Kidney epithelial cell (primary cell): Measurements from ENCODE around the gene DLGAP1. TPM values are rescaled to one million over a fixed set of nuclear protein-coding genes. Genes with fewer than 3 reads are reported as not detected.

Source experiments
- DNase-seq: peaks from one replicate; pipeline ENCODE4 v3.0.0-alpha.2; 2010; ENCODE audit warnings: low read depth
- H3K27me3 ChIP-seq: 2 replicates; pipeline ENCODE4 v1.6.0; 2011; ENCODE audit warnings: low read length; ENCODE audit not compliant: control insufficient read depth, insufficient read depth
- H3K36me3 ChIP-seq: 2 replicates; pipeline ENCODE4 v1.5.1; 2011; ENCODE audit warnings: low read length; ENCODE audit not compliant: control insufficient read depth, insufficient read depth
- H3K4me3 ChIP-seq: 2 replicates; pipeline ENCODE4 v1.5.1; 2011; ENCODE audit warnings: low read depth, mild to moderate bottlenecking, control low read depth, low read length
- total RNA-seq: library from RNA; depleted of rRNA; stranded (reverse); fragments of >200 nt; gene quantifications from 2 replicates; pipeline ENCODE4 v1.2.3, GENCODE V29; 2015
- TF ChIP-seq, protein P1 (sequence below): IDR thresholded peaks from 2 replicates; pipeline ENCODE4 v1.5.1; 2011; ENCODE audit warnings: mild to moderate bottlenecking, moderate library complexity, low read length, control low read depth, inconsistent platforms; ENCODE audit not compliant: insufficient read depth, poor library complexity, severe bottlenecking

DLGAP1 gene
- total RNA-seq, 1 donor from 2014 or later: 2.6 TPM

DNA sequence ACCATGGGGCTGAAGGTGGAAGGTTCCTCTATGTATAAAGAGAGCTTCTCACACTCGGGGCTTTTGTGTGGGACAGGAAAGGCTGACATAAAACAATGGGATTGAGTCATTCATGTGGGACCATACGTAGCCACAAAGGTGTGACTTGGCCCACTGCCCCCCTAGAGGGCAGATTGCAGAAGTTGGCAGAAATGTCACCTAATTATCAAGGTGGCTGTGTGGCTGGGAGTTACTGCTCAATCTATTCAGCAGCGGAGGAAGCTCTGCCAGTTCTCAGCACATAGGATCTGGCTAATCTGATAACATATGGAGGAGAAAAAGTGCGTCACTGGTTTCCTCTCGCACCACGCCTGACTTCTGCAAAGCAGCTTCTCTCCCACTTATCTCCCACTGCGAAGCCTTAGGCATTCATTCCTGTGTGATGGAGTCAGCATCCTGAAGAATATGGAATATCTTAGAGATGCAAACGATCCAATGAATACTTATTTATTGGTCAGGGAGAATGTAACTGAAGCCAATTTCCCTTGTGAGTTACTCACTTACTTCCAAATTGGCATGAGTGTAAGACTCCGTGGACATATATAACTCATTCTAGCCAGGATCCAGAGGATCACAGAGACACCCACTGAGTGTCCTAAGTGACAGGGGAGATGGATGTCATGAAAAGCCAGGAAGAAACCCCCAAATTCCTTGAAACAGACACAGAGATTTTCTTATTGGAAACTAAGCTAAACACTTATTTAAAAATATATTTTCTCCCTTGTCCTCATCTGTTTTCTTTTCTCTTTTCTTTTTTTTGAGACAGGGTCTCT lies 660.4 kb downstream of the DLGAP1 start:
- Histone ChIP-seq H3K4me3 (no peak overlapping the region), H3K36me3 (no peaks in the 10 kb centered on the region), H3K27me3 (no peaks in the 10 kb centered on the region)
- TF ChIP-seq, protein P1, sequence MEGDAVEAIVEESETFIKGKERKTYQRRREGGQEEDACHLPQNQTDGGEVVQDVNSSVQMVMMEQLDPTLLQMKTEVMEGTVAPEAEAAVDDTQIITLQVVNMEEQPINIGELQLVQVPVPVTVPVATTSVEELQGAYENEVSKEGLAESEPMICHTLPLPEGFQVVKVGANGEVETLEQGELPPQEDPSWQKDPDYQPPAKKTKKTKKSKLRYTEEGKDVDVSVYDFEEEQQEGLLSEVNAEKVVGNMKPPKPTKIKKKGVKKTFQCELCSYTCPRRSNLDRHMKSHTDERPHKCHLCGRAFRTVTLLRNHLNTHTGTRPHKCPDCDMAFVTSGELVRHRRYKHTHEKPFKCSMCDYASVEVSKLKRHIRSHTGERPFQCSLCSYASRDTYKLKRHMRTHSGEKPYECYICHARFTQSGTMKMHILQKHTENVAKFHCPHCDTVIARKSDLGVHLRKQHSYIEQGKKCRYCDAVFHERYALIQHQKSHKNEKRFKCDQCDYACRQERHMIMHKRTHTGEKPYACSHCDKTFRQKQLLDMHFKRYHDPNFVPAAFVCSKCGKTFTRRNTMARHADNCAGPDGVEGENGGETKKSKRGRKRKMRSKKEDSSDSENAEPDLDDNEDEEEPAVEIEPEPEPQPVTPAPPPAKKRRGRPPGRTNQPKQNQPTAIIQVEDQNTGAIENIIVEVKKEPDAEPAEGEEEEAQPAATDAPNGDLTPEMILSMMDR: no peak
- peak; percentile 62 for DNase-seq

GRCh38 chr18:3793545-3793944 lies 661.6 kb downstream of the DLGAP1 start:
- no peak for DNase-seq
- TF ChIP-seq, protein P1: no peak
- Histone ChIP-seq H3K36me3 (no peaks in the 10 kb centered on the region), H3K4me3 (no peak overlapping the region), H3K27me3 (no peaks in the 10 kb centered on the region)

DNA sequence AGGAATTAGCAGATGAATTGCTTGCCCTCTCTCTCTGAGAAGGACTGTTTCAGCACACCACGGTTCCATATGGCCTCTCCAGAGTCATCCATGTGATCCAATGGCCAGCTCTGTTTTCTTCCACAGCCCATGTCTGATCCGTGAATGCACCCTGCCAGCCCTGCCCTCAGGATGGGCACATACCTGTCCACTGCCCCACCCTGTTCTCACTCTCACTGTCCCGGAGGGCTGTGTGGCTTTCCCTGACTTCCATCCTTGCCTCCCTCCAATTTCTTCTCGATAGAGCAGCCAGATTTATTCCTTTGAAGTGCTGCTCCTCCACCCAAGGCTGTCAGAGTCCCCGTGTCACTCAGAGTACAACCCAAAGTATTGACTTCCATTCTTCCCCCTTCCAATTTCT lies 662.0 kb downstream of the DLGAP1 start:
- DNase-seq: no peak
- no peak overlapping the region for H3K4me3 ChIP-seq
- no peaks in the 10 kb centered on the region for H3K27me3 ChIP-seq
- H3K36me3 ChIP-seq: no peaks in the 10 kb centered on the region
- TF ChIP-seq, protein P1: no peak

GRCh38 chr18:3792711-3793110 lies 662.4 kb downstream of the DLGAP1 start:
- no peak for DNase-seq
- TF ChIP-seq, protein P1: no peak
- Histone ChIP-seq H3K4me3 (no peak overlapping the region), H3K27me3 (no peaks in the 10 kb centered on the region), H3K36me3 (no peaks in the 10 kb centered on the region)

- no peaks in the 10 kb centered on the region for H3K36me3 ChIP-seq
- H3K4me3 ChIP-seq: no peak overlapping the region
- TF ChIP-seq, protein P1: no peak
- H3K27me3 ChIP-seq: no peaks in the 10 kb centered on the region
- no peak for DNase-seq
Measured at GRCh38 chr18:3791238-3791637, 663.9 kb downstream of the DLGAP1 start.

DNA sequence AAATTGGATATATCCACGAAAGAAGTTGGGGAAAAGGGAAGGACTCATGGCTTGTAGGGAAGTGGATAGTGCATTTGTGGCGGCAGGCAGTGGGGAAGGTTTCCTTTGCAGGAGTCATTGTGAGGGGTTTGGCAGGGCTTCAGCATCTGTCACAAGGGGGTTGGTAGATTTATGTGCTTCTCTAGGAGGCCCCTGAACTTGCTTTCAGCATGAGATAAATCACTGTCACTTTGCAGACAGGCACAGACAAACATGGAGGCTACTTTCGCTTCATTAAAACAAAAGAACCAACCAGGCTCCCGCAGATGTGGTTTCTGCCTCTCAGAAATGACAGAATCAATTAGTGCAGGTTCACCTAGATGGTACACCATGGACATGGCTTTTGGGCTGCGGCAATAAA lies 664.4 kb downstream of the DLGAP1 start:
- TF ChIP-seq, protein P1: no peak
- H3K36me3 ChIP-seq: no peaks in the 10 kb centered on the region
- no peak for DNase-seq
- H3K4me3 ChIP-seq: no peak overlapping the region
- H3K27me3 ChIP-seq: no peaks in the 10 kb centered on the region
